IPS DF 6.9 (cell line): ENCODE measurements around the gene ST3GAL5.

Experiments used
- DNase-seq: peaks from one replicate; pipeline ENCODE4 v3.0.0-alpha.2; 2013; ENCODE audit warnings: low read depth, low spot score
- H3K27ac ChIP-seq: one replicate; pipeline ENCODE4 v1.5.1; 2013; ENCODE audit warnings: low read length, control low read depth
- H3K27me3 ChIP-seq: 2 replicates; pipeline ENCODE4 v1.6.1; 2013; ENCODE audit warnings: mild to moderate bottlenecking, low read length; ENCODE audit not compliant: control insufficient read depth, insufficient read depth
- H3K36me3 ChIP-seq: 2 replicates; pipeline ENCODE4 v1.6.1; 2013; ENCODE audit warnings: low read length; ENCODE audit not compliant: control insufficient read depth, insufficient read depth
- H3K4me1 ChIP-seq: 2 replicates; pipeline ENCODE4 v1.6.1; 2013; ENCODE audit warnings: low read length; ENCODE audit not compliant: control insufficient read depth, insufficient read depth
- H3K4me3 ChIP-seq: 2 replicates; pipeline ENCODE4 v1.5.1; 2013; ENCODE audit warnings: mild to moderate bottlenecking, low read length
- H3K9me3 ChIP-seq: 2 replicates; pipeline ENCODE4 v1.6.1; 2013; ENCODE audit warnings: low read length, inconsistent platforms; ENCODE audit not compliant: control insufficient read depth, insufficient read depth
- WGBS: extraction: QIAGEN DNeasy Blood & Tissue Kit; methylation state at CpG from one replicate; pipeline ENCODE4 v1.1.7; 2013; ENCODE audit warnings: mixed read lengths, missing lambda C conversion rate; ENCODE audit not compliant: insufficient read length, insufficient coverage; 5-methylcytosine and 5-hydroxymethylcytosine counted together

ST3GAL5 gene

DNA sequence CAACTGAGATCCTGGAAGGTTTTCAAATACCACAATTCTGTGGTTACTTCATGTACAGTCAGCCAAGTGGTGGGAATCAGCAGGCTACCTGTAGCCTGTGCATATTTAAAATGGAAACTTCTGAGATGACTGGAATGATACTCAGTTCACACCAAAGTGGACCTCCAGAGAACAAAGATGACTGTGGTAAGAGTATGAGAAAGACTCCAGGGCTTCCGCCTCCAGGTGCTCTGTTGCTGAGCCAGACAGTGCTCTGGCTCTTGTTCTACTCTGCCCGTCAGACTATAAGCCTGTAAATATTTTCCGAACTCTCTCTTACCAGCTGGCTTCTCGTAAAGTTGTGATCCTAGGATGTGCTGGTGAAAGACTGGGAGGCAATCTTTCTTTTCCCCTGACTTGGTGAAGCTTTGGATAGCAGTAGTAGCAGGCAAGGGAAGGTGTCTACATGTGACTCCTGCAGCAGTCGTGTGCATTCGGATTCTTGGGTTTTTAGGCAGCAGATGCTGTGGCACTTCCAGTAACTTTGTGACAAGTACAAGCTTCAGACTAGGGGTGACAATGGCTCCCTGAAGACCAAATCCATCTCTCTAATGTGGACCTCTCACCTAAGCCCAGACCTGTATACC, 23.1 kb downstream of the ST3GAL5 start:
- Histone ChIP-seq H3K9me3 (no peaks in the 10 kb centered on the region), H3K27me3 (no peaks in the 10 kb centered on the region), H3K27ac (no peak overlapping the region), H3K4me3 (no peak overlapping the region), H3K36me3 (no peaks in the 10 kb centered on the region), H3K4me1 (no peaks in the 10 kb centered on the region)
- no peak for DNase-seq
- no CpG with 5 or more reads among the region's 6 CpGs for WGBS

DNA sequence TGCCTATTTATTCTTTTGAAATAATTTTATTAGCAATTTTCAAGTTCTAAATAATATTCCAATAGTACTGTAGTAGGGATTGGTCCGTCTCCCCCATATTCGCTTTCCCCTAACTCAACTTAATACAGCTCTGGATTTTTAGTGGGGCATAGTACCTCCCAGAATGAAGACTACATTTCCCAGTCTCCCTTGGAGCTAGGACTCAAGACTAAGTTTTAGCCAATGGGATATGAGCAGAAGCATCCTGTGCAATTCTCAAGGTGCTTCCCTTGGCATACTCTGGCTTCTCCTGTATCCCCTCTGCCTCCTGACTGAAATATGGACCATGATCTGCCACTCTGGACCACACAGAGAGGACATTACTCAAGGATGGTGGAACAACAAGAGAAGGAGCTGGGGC, 24.1 kb downstream of the ST3GAL5 start:
- Histone ChIP-seq H3K9me3 (no peaks in the 10 kb centered on the region), H3K4me3 (no peak overlapping the region), H3K36me3 (no peaks in the 10 kb centered on the region), H3K27me3 (no peaks in the 10 kb centered on the region), H3K27ac (no peak overlapping the region), H3K4me1 (no peaks in the 10 kb centered on the region)
- no CpG with 5 or more reads among the region's 2 CpGs for WGBS
- DNase-seq = no peak

DNA sequence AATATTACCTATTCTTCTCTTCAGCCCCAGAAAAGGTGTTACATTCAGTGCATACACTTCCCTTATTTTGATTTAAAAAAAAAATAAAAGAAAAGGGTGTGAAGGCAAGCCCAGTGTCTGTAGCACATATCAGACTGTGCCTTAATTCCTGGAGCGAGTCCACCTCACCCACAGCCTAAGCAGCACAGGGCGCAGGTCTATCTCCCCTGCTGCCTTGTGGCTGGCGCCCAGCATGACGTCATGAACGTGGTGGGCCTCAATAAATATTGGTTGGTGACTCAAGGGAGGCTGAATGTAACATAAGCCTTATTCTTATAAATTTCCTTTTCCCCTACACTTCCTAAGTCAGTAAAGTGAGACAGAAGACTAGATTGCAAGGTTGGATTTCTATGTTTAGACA, 26.4 kb downstream of the ST3GAL5 start:
- H3K27ac ChIP-seq = no peak overlapping the region
- no peak for DNase-seq
- no CpG with 5 or more reads among the region's 5 CpGs for WGBS

GRCh38 chr2:85861650-85862049, 27.1 kb downstream of the ST3GAL5 start:
- Histone ChIP-seq H3K36me3 (no peaks in the 10 kb centered on the region), H3K4me1 (no peaks in the 10 kb centered on the region), H3K27me3 (no peaks in the 10 kb centered on the region), H3K27ac (no peak overlapping the region), H3K4me3 (no peak overlapping the region), H3K9me3 (no peaks in the 10 kb centered on the region)
- no CpG with 5 or more reads among the region's 5 CpGs for WGBS
- no peak for DNase-seq

More for the DNA sequence above, 26.4 kb downstream of the ST3GAL5 start:
- Histone ChIP-seq H3K9me3 (no peaks in the 10 kb centered on the region), H3K27me3 (no peaks in the 10 kb centered on the region), H3K4me3 (no peak overlapping the region), H3K36me3 (no peaks in the 10 kb centered on the region), H3K4me1 (no peaks in the 10 kb centered on the region)

- H3K9me3 ChIP-seq = no peaks in the 10 kb centered on the region
- H3K4me3 ChIP-seq = no peak overlapping the region
- DNase-seq = no peak
- no peaks in the 10 kb centered on the region for H3K36me3 ChIP-seq
- no peak overlapping the region for H3K27ac ChIP-seq
- H3K4me1 ChIP-seq = no peaks in the 10 kb centered on the region
- H3K27me3 ChIP-seq = no peaks in the 10 kb centered on the region
- WGBS = no CpG with 5 or more reads among the region's 1 CpG
Measured at GRCh38 chr2:85861180-85861579, 27.6 kb downstream of the ST3GAL5 start.

DNA sequence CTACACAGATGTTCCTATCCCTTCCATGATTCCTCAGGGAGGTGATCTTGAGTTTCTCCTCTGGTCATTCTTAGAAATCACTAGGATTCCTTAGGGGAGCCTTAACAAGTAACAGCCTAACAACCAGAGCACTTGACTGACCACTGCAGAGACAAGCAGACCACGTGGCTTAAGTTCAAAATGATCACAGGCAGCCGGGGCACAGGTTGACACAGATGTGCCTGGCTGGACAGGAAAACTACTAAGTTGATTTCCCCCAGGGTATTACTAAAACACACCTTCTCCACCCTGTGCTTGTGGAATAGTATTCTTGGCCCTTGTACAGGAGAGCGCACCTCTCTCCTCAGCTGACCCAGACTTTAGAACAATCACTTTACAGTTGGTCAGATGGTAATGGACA, 29.9 kb downstream of the ST3GAL5 start:
- Histone ChIP-seq H3K27me3 (no peaks in the 10 kb centered on the region), H3K4me1 (no peaks in the 10 kb centered on the region), H3K9me3 (no peaks in the 10 kb centered on the region), H3K4me3 (no peak overlapping the region), H3K27ac (no peak overlapping the region), H3K36me3 (no peaks in the 10 kb centered on the region)
- WGBS = no CpG with 5 or more reads among the region's 3 CpGs
- no peak for DNase-seq

- Histone ChIP-seq H3K9me3 (no peaks in the 10 kb centered on the region), H3K27ac (no peak overlapping the region), H3K36me3 (no peaks in the 10 kb centered on the region), H3K4me1 (no peaks in the 10 kb centered on the region), H3K27me3 (no peaks in the 10 kb centered on the region), H3K4me3 (no peak overlapping the region)
- no peak for DNase-seq
- no CpG with 5 or more reads among the region's 4 CpGs for WGBS
Measured at GRCh38 chr2:85854897-85855296, 33.9 kb downstream of the ST3GAL5 start.

GRCh38 chr2:85854166-85854509, 34.7 kb downstream of the ST3GAL5 start:
- WGBS = no CpG with 5 or more reads among the region's 3 CpGs
- Histone ChIP-seq H3K4me1 (no peaks in the 10 kb centered on the region), H3K9me3 (no peaks in the 10 kb centered on the region), H3K36me3 (no peaks in the 10 kb centered on the region), H3K27ac (no peak overlapping the region), H3K27me3 (no peaks in the 10 kb centered on the region), H3K4me3 (no peak overlapping the region)
- DNase-seq = no peak

DNA sequence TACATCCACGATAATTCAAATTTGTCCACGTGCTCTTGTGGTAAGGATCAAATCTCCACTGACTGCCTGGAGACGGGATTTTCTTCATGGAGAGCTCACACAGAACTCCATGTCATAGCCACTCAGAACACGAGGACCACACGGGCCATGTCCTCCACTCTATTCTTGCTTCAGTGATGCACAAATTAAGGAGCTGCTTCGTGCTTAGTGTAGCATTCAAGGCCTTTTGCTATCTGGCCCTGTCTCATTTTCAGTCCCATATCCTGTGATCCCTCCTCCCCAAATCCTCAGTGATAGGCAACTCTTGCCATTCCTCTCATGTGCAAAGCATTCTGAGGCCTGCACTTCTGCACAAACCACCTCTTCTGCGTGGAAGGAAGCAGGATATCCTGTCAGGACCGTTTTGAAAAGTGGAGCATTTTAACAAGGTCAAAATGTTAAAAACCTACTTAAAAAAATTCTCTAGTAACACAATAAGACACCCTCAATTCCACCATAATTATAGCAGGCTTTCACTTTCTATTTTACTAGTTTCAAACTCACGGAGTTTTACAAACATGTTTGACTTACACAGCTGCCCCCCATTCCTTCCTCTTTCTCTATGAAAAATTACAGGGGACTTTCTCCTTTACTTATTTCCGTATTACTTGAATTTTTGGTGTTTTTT, 35.2 kb downstream of the ST3GAL5 start:
- no peak for DNase-seq
- Histone ChIP-seq H3K4me3 (no peak overlapping the region), H3K4me1 (no peaks in the 10 kb centered on the region), H3K27me3 (no peaks in the 10 kb centered on the region), H3K9me3 (no peaks in the 10 kb centered on the region), H3K27ac (no peak overlapping the region), H3K36me3 (no peaks in the 10 kb centered on the region)
- WGBS = no CpG with 5 or more reads among the region's 10 CpGs

GRCh38 chr2:85852937-85853498, 35.8 kb downstream of the ST3GAL5 start:
- Histone ChIP-seq H3K4me1 (no peaks in the 10 kb centered on the region), H3K27ac (no peak overlapping the region), H3K36me3 (no peaks in the 10 kb centered on the region), H3K4me3 (no peak overlapping the region), H3K27me3 (no peaks in the 10 kb centered on the region), H3K9me3 (no peaks in the 10 kb centered on the region)
- no peak for DNase-seq
- WGBS = no CpG with 5 or more reads among the region's 11 CpGs
